AG10803 (cell line): ENCODE data around the gene SEMG1.

Experiments used
- DNase-seq: peaks from one replicate; pipeline ENCODE4 v3.0.0; 2010; ENCODE audit warnings: low read depth
- H3K4me3 ChIP-seq: 2 replicates; pipeline ENCODE4 v1.5.1; 2011; ENCODE audit warnings: mild to moderate bottlenecking, low read length, control low read depth
- TF ChIP-seq, protein P1 (sequence below): conservative IDR thresholded peaks from 2 replicates; pipeline ENCODE4 v1.5.1; 2011; ENCODE audit warnings: mild to moderate bottlenecking, low read length, control low read depth, inconsistent platforms

SEMG1 gene

DNA sequence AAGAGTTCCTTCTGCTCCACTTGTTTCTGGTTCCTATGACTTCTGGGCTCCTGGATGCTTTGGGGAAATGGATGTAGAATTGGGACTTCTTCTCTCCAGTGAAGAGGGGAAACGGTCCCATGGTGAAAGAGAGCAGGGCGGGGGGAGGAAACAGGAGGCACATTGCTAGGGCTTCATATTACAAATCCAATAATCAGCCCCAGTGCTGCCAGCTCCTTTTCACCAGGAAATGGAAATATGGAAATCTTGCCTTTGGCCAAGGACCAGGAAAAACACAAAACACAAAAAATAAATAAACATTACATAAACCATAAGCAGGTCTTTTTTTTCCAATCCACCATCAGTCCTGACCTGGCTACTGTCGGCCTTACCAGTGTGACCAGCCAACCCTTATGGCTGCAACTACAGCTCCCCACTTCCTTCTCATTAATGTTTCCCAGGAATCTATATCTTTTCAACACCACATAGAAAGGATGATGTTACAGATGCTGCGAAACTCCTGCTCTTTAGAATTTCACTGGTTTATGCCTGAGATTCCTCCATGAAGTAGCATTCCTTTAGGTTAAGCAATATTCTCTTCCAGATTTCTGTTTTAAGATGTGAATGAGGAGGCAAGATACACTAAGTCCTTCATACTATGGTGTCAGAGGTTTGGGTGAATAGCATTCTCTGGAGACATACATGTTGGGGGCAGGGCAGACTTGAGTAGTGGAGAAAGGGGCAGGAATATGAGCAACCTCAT lies 30.1 kb upstream of the SEMG1 start:
- DNase-seq, result no peak
- no peak overlapping the region for H3K4me3 ChIP-seq
- TF ChIP-seq, protein P1, sequence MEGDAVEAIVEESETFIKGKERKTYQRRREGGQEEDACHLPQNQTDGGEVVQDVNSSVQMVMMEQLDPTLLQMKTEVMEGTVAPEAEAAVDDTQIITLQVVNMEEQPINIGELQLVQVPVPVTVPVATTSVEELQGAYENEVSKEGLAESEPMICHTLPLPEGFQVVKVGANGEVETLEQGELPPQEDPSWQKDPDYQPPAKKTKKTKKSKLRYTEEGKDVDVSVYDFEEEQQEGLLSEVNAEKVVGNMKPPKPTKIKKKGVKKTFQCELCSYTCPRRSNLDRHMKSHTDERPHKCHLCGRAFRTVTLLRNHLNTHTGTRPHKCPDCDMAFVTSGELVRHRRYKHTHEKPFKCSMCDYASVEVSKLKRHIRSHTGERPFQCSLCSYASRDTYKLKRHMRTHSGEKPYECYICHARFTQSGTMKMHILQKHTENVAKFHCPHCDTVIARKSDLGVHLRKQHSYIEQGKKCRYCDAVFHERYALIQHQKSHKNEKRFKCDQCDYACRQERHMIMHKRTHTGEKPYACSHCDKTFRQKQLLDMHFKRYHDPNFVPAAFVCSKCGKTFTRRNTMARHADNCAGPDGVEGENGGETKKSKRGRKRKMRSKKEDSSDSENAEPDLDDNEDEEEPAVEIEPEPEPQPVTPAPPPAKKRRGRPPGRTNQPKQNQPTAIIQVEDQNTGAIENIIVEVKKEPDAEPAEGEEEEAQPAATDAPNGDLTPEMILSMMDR, result no peak

DNA sequence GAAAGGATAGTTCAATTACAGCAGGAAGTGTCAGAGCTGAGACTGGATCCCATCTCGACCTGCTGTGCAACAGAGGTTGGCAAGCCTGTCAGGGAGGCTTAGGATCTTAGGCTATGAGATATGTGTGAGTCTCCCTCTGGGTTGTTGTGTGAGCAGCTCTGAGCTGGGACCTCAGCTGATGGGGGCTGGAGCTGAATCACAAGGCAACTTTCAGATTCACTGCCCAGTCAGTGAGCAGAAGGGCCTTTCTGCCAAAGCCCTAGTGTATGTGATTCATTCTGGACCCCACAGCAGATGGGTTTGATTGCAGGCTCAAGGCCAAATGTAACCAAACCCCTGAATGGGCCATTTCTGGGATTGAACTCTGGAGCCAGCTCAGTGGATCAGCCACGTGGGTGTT lies 27.7 kb upstream of the SEMG1 start:
- no peak overlapping the region for H3K4me3 ChIP-seq
- no peak for DNase-seq

DNA sequence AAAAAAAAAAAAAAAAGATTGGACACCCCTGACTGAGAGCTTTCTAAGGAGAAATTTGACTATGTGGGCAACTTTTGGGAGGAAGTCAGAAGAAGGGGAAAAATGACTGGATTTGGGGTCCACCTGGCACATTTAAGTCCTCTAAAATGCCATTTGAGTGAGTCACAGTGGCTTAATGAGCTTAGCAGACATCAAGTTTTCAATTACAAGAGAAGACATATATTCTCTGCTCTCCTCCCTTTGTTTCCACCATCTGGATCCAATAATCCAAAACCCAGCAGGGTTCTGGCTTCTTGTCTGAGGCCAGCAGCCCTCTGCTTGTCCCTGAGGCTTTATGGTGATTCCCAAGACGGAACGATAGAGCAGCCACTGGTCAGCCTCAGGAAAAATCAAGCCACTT lies 25.2 kb upstream of the SEMG1 start:
- TF ChIP-seq, protein P1, result no peak
- DNase-seq, result peak; percentile 59
- no peak overlapping the region for H3K4me3 ChIP-seq

More for the DNA sequence above, 27.7 kb upstream of the SEMG1 start:
- TF ChIP-seq, protein P1, result no peak

DNA sequence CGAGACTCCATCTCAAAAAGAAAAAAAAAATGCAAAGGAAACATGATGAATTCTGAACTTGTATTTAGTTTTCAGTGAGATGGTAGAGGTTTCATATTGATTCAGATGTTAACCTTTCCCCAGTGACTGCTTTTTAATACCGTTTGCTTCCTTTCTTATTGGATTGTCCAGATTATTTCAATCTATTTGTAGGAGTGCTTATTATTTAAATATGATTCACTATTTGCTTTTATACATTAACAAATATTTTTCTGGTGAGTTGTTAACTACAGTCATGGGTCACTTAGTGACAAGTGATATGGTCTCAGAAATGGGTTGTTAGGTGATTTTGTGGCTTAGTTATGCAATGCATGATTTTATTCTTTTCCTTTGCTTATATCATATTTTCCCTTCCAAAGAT lies 23.7 kb upstream of the SEMG1 start:
- TF ChIP-seq, protein P1, result no peak
- H3K4me3 ChIP-seq, result no peak overlapping the region
- no peak for DNase-seq

DNA sequence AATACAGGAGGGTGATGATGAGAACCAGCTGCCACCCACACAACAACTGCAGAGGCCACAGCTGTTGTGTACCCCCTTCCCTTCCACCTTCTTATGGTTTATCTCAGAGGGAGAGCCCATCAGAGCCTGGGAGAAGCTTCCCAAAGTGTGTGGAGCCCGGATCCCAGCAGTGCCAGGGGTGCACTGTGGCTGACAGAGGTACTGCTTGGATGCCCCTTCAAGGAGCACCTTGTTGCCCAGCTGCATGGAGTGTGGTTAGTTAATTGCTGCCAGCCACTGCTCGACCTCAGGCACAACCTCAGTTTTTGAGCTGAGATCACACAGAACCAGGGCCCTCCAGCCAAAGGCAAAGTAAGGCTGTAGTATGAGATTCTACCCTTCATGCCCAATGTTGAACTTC lies 19.1 kb upstream of the SEMG1 start:
- H3K4me3 ChIP-seq, result no peak overlapping the region
- TF ChIP-seq, protein P1, result no peak
- DNase-seq, result no peak

DNA sequence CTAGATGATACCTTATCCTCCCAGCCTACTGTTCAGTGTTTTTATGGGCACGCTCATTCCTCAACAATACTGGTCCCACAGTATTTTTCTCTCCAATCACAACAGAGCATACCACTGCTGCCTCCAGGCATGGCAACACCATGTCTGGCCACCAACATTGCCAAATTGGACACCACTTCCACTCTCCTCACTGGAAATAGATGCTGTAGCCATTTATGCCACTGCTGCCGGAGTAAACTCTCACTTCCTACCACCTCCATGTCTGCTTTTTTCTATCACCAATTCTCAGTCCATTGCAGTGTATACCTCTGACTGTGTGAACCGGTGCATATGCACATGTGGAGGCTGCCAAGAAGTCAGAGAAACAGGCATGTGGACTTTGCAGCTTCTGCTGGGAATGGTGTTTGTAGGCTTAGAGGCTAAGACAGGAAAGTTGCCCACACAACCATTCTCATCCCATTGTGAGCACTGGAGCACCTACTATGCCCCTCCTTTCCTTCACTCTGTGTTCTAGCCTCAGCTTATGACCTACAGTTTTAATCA lies 17.7 kb upstream of the SEMG1 start:
- H3K4me3 ChIP-seq, result no peak overlapping the region
- TF ChIP-seq, protein P1, result no peak
- DNase-seq, result no peak

DNA sequence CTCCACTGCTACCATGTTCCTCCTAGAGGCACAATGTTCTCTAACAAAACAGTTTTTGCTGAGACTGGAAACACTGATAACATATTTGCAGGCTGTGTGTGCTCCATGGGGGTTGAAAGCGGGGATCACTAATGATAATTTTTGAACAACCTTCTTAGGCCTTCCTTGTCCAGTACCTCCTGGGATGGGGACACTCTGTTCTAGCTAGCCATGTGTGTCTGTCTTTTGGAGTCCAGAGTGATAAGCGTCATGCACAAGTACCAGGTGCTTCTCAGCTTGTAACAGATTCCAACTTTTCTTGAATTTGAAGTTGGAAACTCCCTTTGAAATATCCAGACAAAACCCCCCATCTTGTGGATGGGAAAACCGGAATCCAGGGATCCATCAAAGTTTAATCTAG lies 17.0 kb upstream of the SEMG1 start:
- no peak for DNase-seq
- TF ChIP-seq, protein P1, result no peak
- no peak overlapping the region for H3K4me3 ChIP-seq
